T-cell (primary cell): ENCODE results near the gene KCNIP4. TPM values are rescaled to one million over a fixed set of nuclear protein-coding genes. Genes with fewer than 3 reads are reported as not detected.

ENCODE experiments used
- ATAC-seq, 4 experiments: fragments of 200-7000 bp in 3 of 4; fragments of 150-1000 bp in 1 of 4; cut with Tn5 transposase; replicated peaks in 1 of 4; 1 replicate in 3 of 4; 2 replicates in 1 of 4; pipeline ENCODE4 v1.10.0; 2021; ENCODE audit warnings: moderate library complexity in 3 of 4, mild to moderate bottlenecking in 2 of 4, moderate number of reproducible peaks in 1 of 4
- CTCF ChIA-PET, 2 donors: fragments of 300-600 bp; sonication (Branson Sonifier 250); formaldehyde crosslinking; loops; one replicate each; lab custom pipeline; 2022; ENCODE audit warnings: antibody characterized with exemption in 2 of 2; lab: Charles Lee
- POLR2A ChIA-PET, 2 donors: fragments of 300-600 bp; sonication (Branson Sonifier 250); formaldehyde crosslinking; loops; one replicate each; lab custom pipeline; 2022; ENCODE audit warnings: antibody characterized with exemption in 2 of 2; lab: Charles Lee
- DNase-seq, 35 experiments: peaks; one replicate each; pipeline versions ENCODE4 v3.0.0 to v3.0.0-alpha.2; 2013 to 2023
- H3K27ac ChIP-seq: one replicate; pipeline ENCODE4 v1.5.1; 2013; ENCODE audit warnings: low read length
- H3K27me3 ChIP-seq, 2 experiments: replicated peaks in 1 of 2; 1 replicate in 1 of 2; 2 replicates in 1 of 2; pipeline versions ENCODE4 v1.6.1 to v1.7.0; 2013; ENCODE audit warnings: low read length in 1 of 2, mixed read lengths in 1 of 2; ENCODE audit not compliant: control insufficient read depth in 2 of 2, insufficient read depth in 2 of 2; ENCODE audit errors: extremely low read depth in 1 of 2
- H3K36me3 ChIP-seq, 2 donors: 1 replicate in 1 of 2; 2 replicates in 1 of 2; pipeline versions ENCODE4 v1.6.1 to v1.7.0; 2013; ENCODE audit warnings: low read length in 1 of 2; ENCODE audit not compliant: control insufficient read depth in 2 of 2, insufficient read depth in 1 of 2; ENCODE audit errors: extremely low read depth in 1 of 2
- H3K4me1 ChIP-seq, 2 experiments: 1 replicate in 1 of 2; 2 replicates in 1 of 2; pipeline versions ENCODE4 v1.6.1 to v1.7.0; 2013; ENCODE audit warnings: low read length in 2 of 2, mixed read lengths in 1 of 2; ENCODE audit not compliant: insufficient read depth in 2 of 2, control insufficient read depth in 1 of 2; ENCODE audit errors: extremely low read depth in 1 of 2
- H3K4me3 ChIP-seq, 2 donors: 1 replicate in 1 of 2; 2 replicates in 1 of 2; pipeline versions ENCODE4 v1.5.1 to v1.7.0; 2013; ENCODE audit warnings: mild to moderate bottlenecking in 2 of 2, low read length in 1 of 2, moderate library complexity in 1 of 2; ENCODE audit not compliant: control insufficient read depth in 1 of 2; ENCODE audit errors: extremely low read depth in 1 of 2
- H3K9me3 ChIP-seq: 2 replicates; pipeline ENCODE4 v1.7.0; 2013
- H3K27ac Mint-ChIP-seq, 2 donors: one replicate each; pipeline ENCODE4 v1.8.0; 2020 to 2021; ENCODE audit warnings: mild to moderate bottlenecking in 2 of 2, mixed read lengths in 2 of 2
- H3K27me3 Mint-ChIP-seq, 2 donors: one replicate each; pipeline ENCODE4 v1.8.0; 2021 to 2022; ENCODE audit warnings: mixed read lengths in 2 of 2
- H3K36me3 Mint-ChIP-seq: one replicate; pipeline ENCODE4 v1.8.0; 2021; ENCODE audit warnings: mixed read lengths
- H3K4me1 Mint-ChIP-seq, 3 donors: one replicate each; pipeline ENCODE4 v1.8.0; 2020 to 2022; ENCODE audit warnings: mixed read lengths in 3 of 3, mild to moderate bottlenecking in 1 of 3
- H3K4me3 Mint-ChIP-seq, 3 donors: one replicate each; pipeline ENCODE4 v1.8.0; 2020 to 2022; ENCODE audit warnings: mild to moderate bottlenecking in 3 of 3, mixed read lengths in 3 of 3, moderate library complexity in 3 of 3
- H3K9me3 Mint-ChIP-seq, 3 donors: one replicate each; pipeline ENCODE4 v1.8.0; 2020 to 2022; ENCODE audit warnings: mixed read lengths in 3 of 3
- WGBS: methylation state at CpG from one replicate; pipeline ENCODE4 v1.1.5; 2013; ENCODE audit warnings: missing lambda C conversion rate; ENCODE audit not compliant: insufficient coverage; 5-methylcytosine and 5-hydroxymethylcytosine counted together
- total RNA-seq, 35 experiments: library from RNA in 6 of 35; stranded (reverse) in 6 of 35; fragments of 120-200 nt in 1 of 35; gene quantifications; one replicate each; pipeline versions ENCODE4 v1.2.1 to v1.2.4 and lab custom pipeline; 2013 to 2026

The KCNIP4 gene
- total RNA-seq, 5 donors from 2014 or later (not counting 1 experiment from before 2014, with no cell fraction given): not detected

DNA sequence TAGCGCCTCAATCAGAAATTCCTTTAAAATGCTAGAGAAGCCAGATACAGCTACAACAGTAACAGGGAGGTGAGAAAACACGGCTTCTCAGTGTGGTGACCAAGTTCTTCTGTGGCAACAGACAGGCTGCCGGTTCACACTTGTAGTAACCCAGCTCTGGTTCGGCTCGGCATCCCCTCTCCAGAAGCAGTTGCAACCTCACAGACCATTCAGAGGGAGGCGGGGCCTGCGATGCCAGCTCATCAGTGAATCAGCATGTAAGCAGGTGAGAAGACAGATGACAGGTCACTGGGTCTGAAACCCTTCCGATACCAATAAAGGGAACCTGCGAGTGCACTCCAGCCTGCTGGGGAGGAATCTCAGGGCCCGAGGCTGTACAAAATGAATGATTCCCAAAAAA lies 251.0 kb downstream of the KCNIP4 start:
- H3K4me3 ChIP-seq: no peak overlapping the region
- H3K27ac Mint-ChIP-seq: no peak overlapping the region
- H3K36me3 ChIP-seq: no peaks in the 10 kb centered on the region
- DNase-seq: no peak
- POLR2A ChIA-PET: no interaction called here
- H3K36me3 Mint-ChIP-seq: no peaks in the 10 kb centered on the region
- CTCF ChIA-PET: no interaction called here
- no peak overlapping the region for H3K4me3 Mint-ChIP-seq
- no peak for ATAC-seq
- peaks cover 3 to 6% (median 4%) of the 10 kb centered on the region in 3 donors for H3K9me3 Mint-ChIP-seq
- H3K9me3 ChIP-seq: no peaks in the 10 kb centered on the region
- WGBS: 23% methylated on average over 8 of the region's 10 CpGs
- H3K27ac ChIP-seq: no peak overlapping the region
- peaks cover 0 to 7% of the 10 kb centered on the region in 2 donors for H3K27me3 Mint-ChIP-seq
- H3K4me1 Mint-ChIP-seq: no peaks in the 10 kb centered on the region
- no peaks in the 10 kb centered on the region for H3K4me1 ChIP-seq
- H3K27me3 ChIP-seq: peaks cover 0 to 3% of the 10 kb centered on the region in 2 experiments

GRCh38 chr4:21695141-21695540 lies 253.4 kb downstream of the KCNIP4 start:
- Mint-ChIP-seq H3K27me3 (peaks cover 0 to 7% of the 10 kb centered on the region in 2 donors), H3K36me3 (no peaks in the 10 kb centered on the region), H3K4me3 (no peak overlapping the region), H3K4me1 (no peaks in the 10 kb centered on the region), H3K9me3 (peaks cover 0 to 6% (median 0%) of the 10 kb centered on the region in 3 donors), H3K27ac (no peak overlapping the region)
- no peak overlapping the region for H3K27ac ChIP-seq
- peaks cover 0 to 3% of the 10 kb centered on the region in 2 experiments for H3K27me3 ChIP-seq
- ATAC-seq (no peak), DNase-seq (no peak)
- H3K9me3 ChIP-seq: no peaks in the 10 kb centered on the region
- CTCF ChIA-PET: no interaction called here
- POLR2A ChIA-PET: interaction anchor here in 1 of 2 donors (0.7 kb wide), 1 partner anchor 501 kb away, joined by 8 read pairs; no protein-coding TSS in a partner anchor
- WGBS: 86% methylated on average over 1 of the region's 4 CpGs
- no peaks in the 10 kb centered on the region for H3K36me3 ChIP-seq
- no peaks in the 10 kb centered on the region for H3K4me1 ChIP-seq
- no peak overlapping the region for H3K4me3 ChIP-seq

GRCh38 chr4:21692241-21692640 lies 256.3 kb downstream of the KCNIP4 start:
- Histone ChIP-seq H3K36me3 (no peaks in the 10 kb centered on the region), H3K4me1 (no peaks in the 10 kb centered on the region), H3K4me3 (no peak overlapping the region), H3K9me3 (no peaks in the 10 kb centered on the region), H3K27me3 (no peaks in the 10 kb centered on the region), H3K27ac (no peak overlapping the region)
- Mint-ChIP-seq H3K27me3 (no peaks in the 10 kb centered on the region), H3K4me3 (no peak overlapping the region), H3K4me1 (no peaks in the 10 kb centered on the region), H3K36me3 (no peaks in the 10 kb centered on the region), H3K27ac (no peak overlapping the region), H3K9me3 (no peaks in the 10 kb centered on the region)
- ChIA-PET POLR2A (no interaction called here), CTCF (no interaction called here)
- no CpG with 5 or more reads among the region's 1 CpG for WGBS
- ATAC-seq (no peak), DNase-seq (no peak)

DNA sequence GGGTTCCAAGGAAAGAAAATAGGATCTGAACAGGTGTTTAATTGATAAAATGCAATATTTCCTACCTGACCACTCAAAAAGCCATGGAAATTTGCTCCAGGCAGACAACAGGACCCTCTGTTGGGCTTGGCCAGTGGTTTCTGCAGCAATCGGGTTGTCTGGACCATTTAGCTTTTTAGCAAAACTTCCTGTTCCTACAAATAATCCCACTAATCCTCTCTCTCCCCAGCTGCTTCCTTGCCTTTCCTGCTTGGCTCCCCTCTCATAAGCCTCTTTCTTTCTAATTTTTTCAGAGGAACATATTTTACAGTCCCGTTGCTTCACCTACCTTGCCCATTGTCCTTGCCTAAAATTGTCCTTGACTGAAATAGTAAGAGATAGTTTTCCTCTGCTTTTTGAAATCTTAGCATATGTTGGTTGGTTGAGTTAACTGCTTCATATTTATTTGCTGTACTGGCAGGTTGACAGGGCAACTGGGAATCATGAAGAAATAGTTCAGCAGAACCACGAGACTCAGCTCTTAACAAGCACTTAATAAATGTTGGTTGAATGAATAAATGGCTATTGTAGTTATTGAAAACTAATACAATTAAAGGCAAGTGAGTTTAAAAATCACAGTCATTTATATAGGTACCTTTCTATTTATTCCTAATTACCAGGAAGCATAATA lies 259.8 kb downstream of the KCNIP4 start:
- no peaks in the 10 kb centered on the region for H3K36me3 ChIP-seq
- no peaks in the 10 kb centered on the region for H3K9me3 Mint-ChIP-seq
- no peak overlapping the region for H3K4me3 ChIP-seq
- H3K4me1 ChIP-seq: no peaks in the 10 kb centered on the region
- H3K27me3 ChIP-seq: no peaks in the 10 kb centered on the region
- H3K27ac Mint-ChIP-seq: no peak overlapping the region
- no peak overlapping the region for H3K4me3 Mint-ChIP-seq
- POLR2A ChIA-PET: no interaction called here
- no peaks in the 10 kb centered on the region for H3K27me3 Mint-ChIP-seq
- CTCF ChIA-PET: no interaction called here
- H3K4me1 Mint-ChIP-seq: no peaks in the 10 kb centered on the region
- WGBS: 18% methylated on average over 1 of the region's 3 CpGs
- no peaks in the 10 kb centered on the region for H3K36me3 Mint-ChIP-seq
- no peaks in the 10 kb centered on the region for H3K9me3 ChIP-seq
- DNase-seq (no peak), ATAC-seq (no peak)
- no peak overlapping the region for H3K27ac ChIP-seq

DNA sequence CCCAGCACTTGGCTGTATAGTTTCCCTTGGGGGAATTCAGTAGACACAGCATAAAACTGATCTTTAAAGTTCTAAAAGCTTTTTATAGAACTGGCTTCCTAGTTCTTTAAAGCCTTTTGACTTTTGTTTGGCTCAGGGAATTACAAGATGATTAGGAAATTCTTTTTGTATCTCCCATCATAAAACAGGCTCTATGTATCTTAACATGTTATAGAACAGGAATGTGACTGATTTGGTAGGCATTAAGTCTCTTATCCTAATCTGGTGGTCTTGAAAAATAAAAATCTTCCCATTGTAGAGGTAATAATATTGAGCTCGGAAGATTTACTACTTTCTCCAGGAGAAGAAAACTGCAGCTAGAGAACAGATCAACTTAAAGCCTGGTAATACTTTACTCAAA lies 262.7 kb downstream of the KCNIP4 start:
- POLR2A ChIA-PET: no interaction called here
- no peaks in the 10 kb centered on the region for H3K4me1 Mint-ChIP-seq
- no peaks in the 10 kb centered on the region for H3K4me1 ChIP-seq
- H3K27ac ChIP-seq: no peak overlapping the region
- H3K4me3 Mint-ChIP-seq: no peak overlapping the region
- no CpG with 5 or more reads among the region's 1 CpG for WGBS
- CTCF ChIA-PET: no interaction called here
- H3K4me3 ChIP-seq: no peak overlapping the region
- H3K9me3 ChIP-seq: no peaks in the 10 kb centered on the region
- H3K9me3 Mint-ChIP-seq: peaks cover 0 to 4% (median 3%) of the 10 kb centered on the region in 3 donors
- no peaks in the 10 kb centered on the region for H3K27me3 ChIP-seq
- H3K36me3 ChIP-seq: no peaks in the 10 kb centered on the region
- no peaks in the 10 kb centered on the region for H3K36me3 Mint-ChIP-seq
- no peak overlapping the region for H3K27ac Mint-ChIP-seq
- no peaks in the 10 kb centered on the region for H3K27me3 Mint-ChIP-seq
- no peak for ATAC-seq
- no peak for DNase-seq

DNA sequence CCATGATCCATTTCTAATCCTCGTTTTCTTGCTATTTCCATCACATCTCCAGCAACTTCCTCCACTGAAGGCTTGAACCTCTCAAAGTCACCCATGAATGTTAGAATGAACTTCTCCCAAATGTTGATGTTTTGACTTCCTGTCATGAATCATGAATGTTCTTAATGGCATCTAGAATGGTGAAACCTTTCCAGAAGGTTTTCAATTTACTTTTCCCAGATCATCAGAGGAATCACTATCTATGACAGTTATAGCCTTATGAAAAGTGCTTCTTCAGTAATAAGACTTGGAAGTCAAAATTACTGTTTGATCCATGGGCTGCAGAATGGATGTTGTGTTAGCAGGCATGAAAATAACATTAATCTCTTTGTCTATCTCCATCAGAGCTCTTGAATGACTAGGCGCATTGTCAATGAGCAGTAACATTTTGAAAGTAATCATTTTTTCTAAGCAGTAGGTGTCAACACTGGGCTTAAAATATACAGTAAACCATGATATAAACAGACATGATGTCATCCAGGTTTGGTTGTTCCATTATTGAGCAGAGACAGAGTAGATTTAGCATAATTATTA lies 268.2 kb downstream of the KCNIP4 start:
- H3K27me3 ChIP-seq: no peaks in the 10 kb centered on the region
- H3K27ac ChIP-seq: no peak overlapping the region
- ChIA-PET POLR2A (no interaction called here), CTCF (no interaction called here)
- ATAC-seq: no peak
- WGBS: 40% methylated on average over 1 of the region's 2 CpGs
- no peaks in the 10 kb centered on the region for H3K9me3 ChIP-seq
- Mint-ChIP-seq H3K4me3 (no peak overlapping the region), H3K27me3 (no peaks in the 10 kb centered on the region), H3K36me3 (no peaks in the 10 kb centered on the region), H3K9me3 (peaks cover 0 to 14% (median 12%) of the 10 kb centered on the region in 3 donors), H3K4me1 (no peaks in the 10 kb centered on the region), H3K27ac (no peak overlapping the region)
- no peak overlapping the region for H3K4me3 ChIP-seq
- no peaks in the 10 kb centered on the region for H3K36me3 ChIP-seq
- no peak for DNase-seq
- H3K4me1 ChIP-seq: no peaks in the 10 kb centered on the region
